Tongue (tissue), 2 donors: ENCODE measurements around the gene DDR1. TPM values are rescaled to one million over a fixed set of nuclear protein-coding genes. Genes with fewer than 3 reads are reported as not detected.

Source experiments
- DNase-seq: peaks from one replicate; pipeline ENCODE4 v3.0.0-alpha.2; 2015
- total RNA-seq: library from RNA; depleted of rRNA; stranded (reverse); fragments of >200 nt; gene quantifications from one replicate; pipeline ENCODE4 v1.2.3, GENCODE V29; 2014

DDR1 gene
- total RNA-seq, 1 donor from 2014 or later = 73.2 TPM

- peak; percentile 82 for DNase-seq
Observed at GRCh38 chr6:30881392-30882203, 2.7 kb upstream of the DDR1 start.

GRCh38 chr6:30882204-30882758, 2.0 kb upstream of the DDR1 start:
- peak; percentile 79 for DNase-seq

- peak; percentile 74 for DNase-seq
Observed at GRCh38 chr6:30882759-30883684, 1.3 kb upstream of the DDR1 start.

- DNase-seq = peak; percentile 95
Observed at GRCh38 chr6:30884521-30885480, 482 bp downstream of the DDR1 start.

GRCh38 chr6:30885481-30885998, 1.2 kb downstream of the DDR1 start:
- DNase-seq = peak; percentile 77

GRCh38 chr6:30885999-30886896, 1.9 kb downstream of the DDR1 start:
- DNase-seq = peak; percentile 85

- DNase-seq = no peak
Observed at GRCh38 chr6:30886897-30887255, 2.6 kb downstream of the DDR1 start.

- no peak for DNase-seq
Observed at GRCh38 chr6:30887901-30888815, 3.8 kb downstream of the DDR1 start.

- no peak for DNase-seq
Observed at GRCh38 chr6:30888816-30889495, 4.6 kb downstream of the DDR1 start.

GRCh38 chr6:30889496-30889885, 5.2 kb downstream of the DDR1 start:
- DNase-seq = no peak

GRCh38 chr6:30889921-30890645, 5.8 kb downstream of the DDR1 start:
- peak; percentile 54 for DNase-seq

GRCh38 chr6:30890646-30891449, 6.5 kb downstream of the DDR1 start:
- no peak for DNase-seq

- DNase-seq = no peak
Observed at GRCh38 chr6:30891450-30891723, 7.1 kb downstream of the DDR1 start.

GRCh38 chr6:30891816-30892538, 7.7 kb downstream of the DDR1 start:
- no peak for DNase-seq

GRCh38 chr6:30893001-30893591, 8.8 kb downstream of the DDR1 start:
- DNase-seq = no peak

GRCh38 chr6:30893666-30894065, 9.3 kb downstream of the DDR1 start:
- DNase-seq = no peak
